ENCODE measurements around the gene EIF3B. TPM values are rescaled to one million over a fixed set of nuclear protein-coding genes. Genes with fewer than 3 reads are reported as not detected.

EIF3B gene
- total RNA-seq, 1 donor from 2014 or later, result 148 TPM

Small RNA genes lying within 50 kb of the gene (small RNA-seq; reads per million reads assigned to genes)
- gene AC004840.2 (ENCODE audit: low replicate concordance), result not detected

Other genes with a start within 250 kb of the EIF3B start
- gene MAD1L1, start 121.9 kb upstream of the EIF3B start, total RNA-seq, result 58.0 TPM
- gene MRM2, start 112.6 kb upstream of the EIF3B start, total RNA-seq, result 16.6 TPM
- gene NUDT1, start 112.6 kb upstream of the EIF3B start, total RNA-seq, result 9.7 TPM
- gene SNX8, start 40.4 kb upstream of the EIF3B start, total RNA-seq, result 22.4 TPM
- 7.4 TPM for gene CHST12, start 48.8 kb downstream of the EIF3B start, total RNA-seq
- not detected for gene GRIFIN, start 121.6 kb downstream of the EIF3B start, total RNA-seq
- 26.0 TPM for gene LFNG, start 164.9 kb downstream of the EIF3B start, total RNA-seq
- 28.1 TPM for gene BRAT1, start 200.7 kb downstream of the EIF3B start, total RNA-seq
- 6.4 TPM for gene IQCE, start 204.2 kb downstream of the EIF3B start, total RNA-seq

All from tongue (tissue), 2 donors.